GM18520 (cell line): ENCODE measurements around the gene VAPB.

Experiments
- ATAC-seq: cut with Tn5 transposase; IDR thresholded peaks from one replicate; pipeline ENCODE4 v1.9.1; 2021; ENCODE audit not compliant: unreplicated experiment

Gene VAPB

GRCh38 chr20:58458342-58459057, 69.5 kb downstream of the VAPB start:
- peak; percentile 96 for ATAC-seq

- ATAC-seq: no peak
Measured at GRCh38 chr20:58459058-58459750, 70.2 kb downstream of the VAPB start.

GRCh38 chr20:58461104-58461503, 72.1 kb downstream of the VAPB start:
- ATAC-seq: no peak

- ATAC-seq: no peak
Measured at GRCh38 chr20:58461899-58462298, 72.9 kb downstream of the VAPB start.

GRCh38 chr20:58463256-58463655, 74.2 kb downstream of the VAPB start:
- no peak for ATAC-seq

GRCh38 chr20:58464838-58465237, 75.8 kb downstream of the VAPB start:
- ATAC-seq: no peak

- ATAC-seq: no peak
Measured at GRCh38 chr20:58466095-58466708, 77.2 kb downstream of the VAPB start.

GRCh38 chr20:58466729-58467571, 77.9 kb downstream of the VAPB start:
- ATAC-seq: no peak

GRCh38 chr20:58467572-58468527, 78.8 kb downstream of the VAPB start:
- no peak for ATAC-seq

- ATAC-seq: no peak
Measured at GRCh38 chr20:58469616-58470015, 80.6 kb downstream of the VAPB start.

GRCh38 chr20:58470336-58471192, 81.5 kb downstream of the VAPB start:
- no peak for ATAC-seq

GRCh38 chr20:58471193-58472164, 82.5 kb downstream of the VAPB start:
- no peak for ATAC-seq

GRCh38 chr20:58472273-58473018, 83.4 kb downstream of the VAPB start:
- ATAC-seq: no peak

- ATAC-seq: no peak
Measured at GRCh38 chr20:58473453-58474425, 84.7 kb downstream of the VAPB start.

- no peak for ATAC-seq
Measured at GRCh38 chr20:58475466-58475865, 86.4 kb downstream of the VAPB start.

GRCh38 chr20:58478141-58478805, 89.2 kb downstream of the VAPB start:
- no peak for ATAC-seq
